NB4 (cell line): ENCODE data around the gene KDELR1.
"Not testable (repeated sequence)": the region's sequence is repeated elsewhere in the genome, so short reads cannot be mapped to it uniquely, and the experiment has no call there.

Experiments
- POLR2A ChIP-seq: IDR thresholded peaks from 2 replicates; pipeline ENCODE4 v1.6.1; 2011; ENCODE audit warnings: mild to moderate bottlenecking; ENCODE audit not compliant: insufficient read length; ENCODE audit errors: extremely low read depth
- TF ChIP-seq, protein P1 (sequence below): IDR thresholded peaks from one replicate; pipeline ENCODE4 v1.5.1; 2012; ENCODE audit warnings: low read depth, low read length

DNA sequence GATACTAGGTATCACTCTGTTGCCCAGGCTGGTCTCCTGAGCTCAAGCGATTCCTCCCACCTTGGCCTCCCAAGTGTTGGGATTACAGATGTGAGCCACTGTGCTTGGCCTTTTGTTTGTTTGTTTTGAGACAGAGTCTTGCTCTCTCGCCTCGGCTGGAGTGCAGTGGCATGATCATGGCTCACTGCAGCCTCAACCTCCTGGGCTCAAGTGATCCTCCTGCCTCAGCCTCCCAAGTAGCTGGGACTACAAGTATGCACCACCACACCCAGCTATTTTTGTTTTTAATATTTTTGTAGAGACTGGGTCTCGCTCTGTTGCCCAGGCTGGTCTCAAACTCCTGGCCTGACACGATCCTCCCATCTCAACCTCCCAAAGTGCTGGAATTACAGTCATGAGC is 19.6 kb downstream of the KDELR1 start:
- TF ChIP-seq, protein P1, sequence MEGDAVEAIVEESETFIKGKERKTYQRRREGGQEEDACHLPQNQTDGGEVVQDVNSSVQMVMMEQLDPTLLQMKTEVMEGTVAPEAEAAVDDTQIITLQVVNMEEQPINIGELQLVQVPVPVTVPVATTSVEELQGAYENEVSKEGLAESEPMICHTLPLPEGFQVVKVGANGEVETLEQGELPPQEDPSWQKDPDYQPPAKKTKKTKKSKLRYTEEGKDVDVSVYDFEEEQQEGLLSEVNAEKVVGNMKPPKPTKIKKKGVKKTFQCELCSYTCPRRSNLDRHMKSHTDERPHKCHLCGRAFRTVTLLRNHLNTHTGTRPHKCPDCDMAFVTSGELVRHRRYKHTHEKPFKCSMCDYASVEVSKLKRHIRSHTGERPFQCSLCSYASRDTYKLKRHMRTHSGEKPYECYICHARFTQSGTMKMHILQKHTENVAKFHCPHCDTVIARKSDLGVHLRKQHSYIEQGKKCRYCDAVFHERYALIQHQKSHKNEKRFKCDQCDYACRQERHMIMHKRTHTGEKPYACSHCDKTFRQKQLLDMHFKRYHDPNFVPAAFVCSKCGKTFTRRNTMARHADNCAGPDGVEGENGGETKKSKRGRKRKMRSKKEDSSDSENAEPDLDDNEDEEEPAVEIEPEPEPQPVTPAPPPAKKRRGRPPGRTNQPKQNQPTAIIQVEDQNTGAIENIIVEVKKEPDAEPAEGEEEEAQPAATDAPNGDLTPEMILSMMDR: not testable (repeated sequence)
- not testable (repeated sequence) for TF ChIP-seq POLR2A
